Dermis microvascular lymphatic vessel endothelial cell (primary cell): ENCODE measurements around the gene YEATS2. TPM values are rescaled to one million over a fixed set of nuclear protein-coding genes. Genes with fewer than 3 reads are reported as not detected.
A peak's percentile ranks its signal among the peaks of the same experiment; 100 is the strongest.

Experiments
- DNase-seq, 2 donors: peaks; one replicate each; pipeline versions ENCODE4 v3.0.0 to v3.0.0-alpha.2; 2010; ENCODE audit warnings: low read depth in 2 of 2
- total RNA-seq: library from RNA; depleted of rRNA; stranded (reverse); fragments of >200 nt; gene quantifications from 2 replicates; pipeline ENCODE4 v1.2.1, GENCODE V29; 2014

YEATS2 gene
- total RNA-seq, 1 donor from 2014 or later: 27.6 TPM

DNA sequence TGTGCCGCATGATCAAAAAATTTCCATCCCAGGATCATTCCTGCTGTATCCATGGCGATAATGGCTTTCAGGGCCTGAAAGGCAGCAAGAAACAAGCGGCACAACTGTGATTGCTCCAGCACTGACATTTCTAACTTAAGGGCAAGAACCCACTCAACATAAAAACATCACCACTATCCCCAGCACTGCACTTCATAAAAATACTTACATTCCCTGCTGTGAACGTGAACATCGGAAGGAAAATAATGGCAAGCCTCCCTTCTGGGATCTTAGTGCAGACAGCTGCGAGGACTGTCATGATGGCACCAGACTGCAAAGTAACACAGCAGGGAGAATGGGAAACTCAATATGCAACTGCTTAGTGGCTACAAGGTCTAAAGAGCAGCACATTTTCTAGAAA is 135.9 kb downstream of the YEATS2 start:
- no peak for DNase-seq

- DNase-seq: no peak
These were observed 139.8 kb downstream of the YEATS2 start for GRCh38 chr3:183837390-183837789.

GRCh38 chr3:183837894-183838293 is 140.3 kb downstream of the YEATS2 start:
- no peak for DNase-seq

GRCh38 chr3:183839751-183840150 is 142.2 kb downstream of the YEATS2 start:
- DNase-seq: no peak

- peak in 1 of 2 donors; percentile 69 for DNase-seq
These were observed 147.0 kb downstream of the YEATS2 start for GRCh38 chr3:183844606-183845005.

- DNase-seq: no peak
These were observed 147.5 kb downstream of the YEATS2 start for GRCh38 chr3:183845090-183845489.

DNA sequence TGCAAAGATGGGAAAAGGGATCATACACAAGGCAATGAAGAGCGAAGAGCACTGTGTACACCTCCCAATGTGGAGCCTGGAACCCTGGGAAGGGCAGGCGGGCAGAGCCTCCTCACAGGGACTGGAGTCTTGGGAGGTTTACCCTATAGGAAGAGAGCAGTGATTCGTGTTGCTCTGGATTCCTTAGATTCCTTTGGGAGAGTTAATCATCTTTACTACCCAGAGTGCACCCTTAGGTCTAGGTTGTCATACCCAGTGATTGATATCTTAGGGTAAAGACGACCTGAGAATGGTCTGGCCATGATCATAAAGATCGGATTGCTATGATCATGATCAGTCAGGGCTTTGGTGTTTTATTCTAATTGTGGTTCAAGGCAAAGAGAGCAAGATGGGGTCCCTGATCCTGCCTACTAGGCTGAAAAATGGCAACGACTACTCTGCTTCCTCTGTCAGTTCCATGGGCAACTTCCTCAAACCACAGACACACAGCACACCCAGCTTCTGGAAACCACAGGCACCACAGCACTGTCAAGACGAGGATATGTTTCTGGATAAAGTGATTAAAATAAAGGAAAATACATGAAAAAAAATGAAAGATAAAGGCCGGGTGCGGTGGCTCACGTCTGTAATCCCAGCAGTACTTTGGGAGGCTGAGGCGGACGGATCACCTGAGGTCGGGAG is 148.2 kb downstream of the YEATS2 start:
- no peak for DNase-seq

DNA sequence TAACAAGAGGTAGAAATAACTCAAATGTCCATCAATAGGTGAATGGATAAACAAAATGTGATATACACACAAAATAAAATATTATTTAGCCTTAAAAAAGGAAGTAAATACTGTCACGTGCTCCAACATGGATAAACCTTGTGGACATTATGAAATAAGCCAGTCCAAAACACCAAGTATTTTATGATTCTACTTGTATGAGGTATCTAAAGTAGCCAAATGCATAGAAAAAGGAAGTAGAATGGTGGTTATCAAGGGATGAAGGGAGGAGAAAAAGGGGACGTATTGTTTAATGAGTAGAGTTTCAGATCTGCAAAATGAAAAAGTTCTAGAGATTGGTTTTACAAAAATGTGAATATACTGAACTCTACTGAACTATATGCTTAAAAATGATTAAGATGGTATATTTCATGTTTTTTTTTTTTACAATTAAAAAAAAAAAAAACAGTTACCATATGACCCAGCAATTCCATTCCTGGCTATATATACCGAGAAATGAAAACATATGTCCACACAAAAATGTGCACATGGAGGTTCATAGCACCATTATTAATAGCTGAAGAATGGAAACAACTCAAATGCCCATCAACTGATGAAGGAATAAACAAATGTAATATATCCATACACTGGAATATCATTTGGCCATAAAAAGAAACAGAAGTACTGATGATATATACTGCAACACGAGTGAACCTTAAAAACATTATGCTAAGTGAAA is 156.9 kb downstream of the YEATS2 start:
- no peak for DNase-seq

DNA sequence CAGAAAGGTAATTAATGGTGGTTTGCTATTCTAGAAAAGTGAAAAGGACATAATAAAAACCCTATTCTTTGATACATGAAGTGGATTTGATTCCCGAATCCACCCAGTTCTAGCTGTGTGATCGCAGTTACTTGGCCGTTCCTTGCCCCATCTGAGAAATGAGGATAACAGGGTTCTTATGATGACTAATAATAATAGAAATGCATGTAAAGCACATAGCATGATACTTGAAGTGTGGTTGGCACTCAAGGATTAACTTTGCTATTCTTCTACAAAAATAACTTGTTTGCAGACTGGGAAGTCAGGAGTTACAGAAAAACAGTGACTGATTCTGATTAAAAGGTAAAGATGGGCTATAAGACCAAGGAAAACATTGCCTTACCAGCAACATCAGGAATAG is 160.3 kb downstream of the YEATS2 start:
- no peak for DNase-seq

Other genes starting within 250 kb of the YEATS2 start
- gene KLHL6, start 142.1 kb upstream of the YEATS2 start, total RNA-seq: 0.89 and 2.1 TPM in 2 replicates
- gene KLHL24, start 62.2 kb upstream of the YEATS2 start, total RNA-seq: 61.1 and 95.8 TPM in 2 replicates
- 0.51 and 0.89 TPM in 2 replicates for gene MAP6D1, start 127.8 kb downstream of the YEATS2 start, total RNA-seq
- gene PARL, start 187.1 kb downstream of the YEATS2 start, total RNA-seq: 26.8 and 28.8 TPM in 2 replicates